GM21825 (cell line): Measurements from ENCODE around the gene PDZRN4.
"Not testable (repeated sequence)": the region's sequence is repeated elsewhere in the genome, so short reads cannot be mapped to it uniquely, and the experiment has no call there.

ENCODE experiments used
- ATAC-seq: cut with Tn5 transposase; IDR thresholded peaks from one replicate; pipeline ENCODE4 v1.9.1; 2021; ENCODE audit warnings: mild to moderate bottlenecking, moderate library complexity; ENCODE audit not compliant: unreplicated experiment

The PDZRN4 gene

DNA sequence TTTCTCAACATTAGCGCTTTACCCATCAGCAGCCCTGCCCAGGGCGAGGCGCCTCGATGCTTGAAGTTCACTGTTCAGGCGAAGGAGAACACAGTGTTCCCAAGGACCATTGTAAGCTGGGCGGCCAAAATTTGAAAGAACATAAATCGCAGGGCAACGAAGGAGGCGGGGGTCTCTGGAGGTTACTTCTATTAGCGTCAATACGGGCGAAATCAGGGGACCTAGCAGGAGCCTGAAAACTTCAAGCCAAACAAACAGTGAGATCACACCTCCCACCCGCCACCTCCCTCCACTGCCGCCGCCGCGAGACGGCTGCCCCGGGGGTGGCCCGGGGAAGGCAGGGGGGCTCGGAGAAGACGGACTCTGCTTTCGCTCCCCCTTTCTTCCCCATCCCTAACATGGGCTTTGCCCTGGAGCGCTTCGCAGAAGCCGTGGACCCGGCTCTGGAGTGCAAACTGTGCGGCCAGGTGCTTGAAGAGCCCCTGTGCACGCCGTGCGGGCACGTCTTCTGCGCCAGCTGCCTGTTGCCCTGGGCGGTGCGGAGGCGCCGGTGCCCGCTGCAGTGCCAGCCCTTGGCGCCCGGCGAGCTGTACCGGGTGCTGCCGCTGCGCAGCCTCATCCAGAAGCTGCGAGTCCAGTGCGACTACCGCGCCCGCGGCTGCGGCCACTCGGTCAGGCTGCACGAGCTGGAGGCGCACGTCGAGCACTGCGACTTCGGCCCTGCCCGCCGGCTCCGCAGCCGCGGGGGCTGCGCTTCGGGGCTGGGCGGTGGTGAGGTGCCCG, at the start of gene PDZRN4:
TSS of gene PDZRN4 (plus strand) at position 263 of the 783 bp plus-strand sequence.
- no peak for ATAC-seq

DNA sequence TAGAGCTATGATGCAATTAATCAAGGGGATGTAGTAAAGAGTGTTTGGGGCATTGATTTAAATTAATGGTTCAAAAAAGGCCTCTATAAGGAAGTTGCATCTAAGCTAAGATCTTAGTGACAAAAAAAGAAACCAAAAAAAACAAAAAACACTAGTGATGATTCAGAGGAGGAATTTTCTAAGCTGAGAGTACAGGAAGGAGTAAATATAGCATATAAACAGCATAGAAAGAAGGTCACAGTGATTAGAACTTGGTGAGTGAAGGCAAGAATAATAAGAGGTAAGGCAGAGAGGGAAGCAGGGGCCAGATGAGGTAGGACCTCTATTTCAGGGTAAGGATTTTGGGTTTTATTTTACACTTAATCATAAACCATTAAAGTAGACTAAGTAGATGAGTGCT, 48.0 kb upstream of the PDZRN4 start:
- no peak for ATAC-seq

DNA sequence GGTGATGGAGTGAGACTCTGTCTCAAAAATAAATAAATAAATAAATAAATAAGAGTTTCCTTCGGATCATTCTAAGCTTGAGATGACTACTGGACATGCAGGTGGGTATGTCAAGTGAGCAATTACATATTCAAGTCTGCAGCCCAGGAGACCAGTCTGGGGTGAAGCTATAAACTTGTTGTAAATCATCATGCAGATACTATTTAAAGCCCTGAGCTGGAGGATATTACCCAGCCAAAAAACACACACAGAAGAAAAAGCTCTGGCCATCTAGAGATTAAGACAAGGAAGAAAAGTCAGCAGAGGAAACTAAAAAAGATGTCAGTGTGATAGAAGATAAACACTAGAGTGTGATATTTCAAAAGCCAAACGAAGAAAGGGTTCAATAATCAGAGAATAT, 47.0 kb upstream of the PDZRN4 start:
- ATAC-seq = no peak

DNA sequence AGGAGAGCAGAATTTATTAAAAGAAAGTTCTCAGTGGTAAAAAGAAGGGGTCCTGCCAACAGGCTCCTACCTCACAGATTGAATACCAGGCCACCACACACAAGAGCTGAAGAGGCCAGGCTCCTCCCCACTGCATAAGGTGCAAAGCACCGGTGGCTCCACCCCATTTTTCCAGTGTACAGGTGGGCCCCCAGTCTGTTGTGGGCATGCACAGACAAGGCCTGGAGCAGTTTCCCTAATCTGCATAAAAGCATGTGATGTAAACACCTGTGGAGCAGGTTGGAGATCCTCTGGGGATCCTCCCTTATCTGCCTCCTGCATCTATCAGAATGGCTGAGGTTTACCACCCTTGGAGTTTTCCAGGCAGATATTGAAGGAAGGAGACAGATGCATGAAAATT, 45.7 kb upstream of the PDZRN4 start:
- no peak for ATAC-seq

DNA sequence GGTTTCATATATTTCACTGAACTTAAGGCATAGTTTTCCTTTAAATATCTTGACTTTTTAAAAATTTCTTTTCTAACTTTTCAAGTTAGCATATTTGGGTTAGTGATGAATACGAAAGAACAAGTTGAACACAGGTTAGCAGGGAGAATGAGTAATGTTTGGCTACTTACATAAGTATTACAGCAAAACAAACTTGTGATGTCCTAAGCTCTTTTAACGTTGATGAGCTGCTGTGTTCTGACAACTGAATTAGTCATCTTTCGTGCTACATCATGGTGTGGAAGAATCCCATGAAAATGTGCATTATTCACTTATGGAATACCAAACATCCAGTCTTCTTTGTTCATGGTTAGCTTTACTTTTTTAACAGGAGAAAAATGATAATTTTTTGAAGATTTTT, 36.3 kb upstream of the PDZRN4 start:
- ATAC-seq = no peak

DNA sequence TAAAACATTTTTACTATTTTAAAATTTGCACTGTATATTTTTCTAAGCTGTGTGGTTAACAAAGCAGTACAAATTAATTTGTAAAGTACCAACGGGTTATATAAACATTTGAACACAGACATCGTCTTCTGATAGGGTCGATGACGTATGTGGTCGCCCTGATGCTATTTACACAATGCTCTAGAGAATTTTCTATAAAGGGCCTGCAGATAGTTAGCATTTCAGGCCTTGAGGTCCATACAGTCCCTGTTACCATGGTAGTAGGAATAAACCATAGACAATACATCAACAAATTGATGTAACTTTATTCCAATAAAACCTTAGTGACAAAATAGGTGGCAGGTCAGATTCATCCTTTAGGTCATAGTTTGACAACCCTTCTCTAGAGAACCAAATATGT, 25.7 kb upstream of the PDZRN4 start:
- no peak for ATAC-seq

DNA sequence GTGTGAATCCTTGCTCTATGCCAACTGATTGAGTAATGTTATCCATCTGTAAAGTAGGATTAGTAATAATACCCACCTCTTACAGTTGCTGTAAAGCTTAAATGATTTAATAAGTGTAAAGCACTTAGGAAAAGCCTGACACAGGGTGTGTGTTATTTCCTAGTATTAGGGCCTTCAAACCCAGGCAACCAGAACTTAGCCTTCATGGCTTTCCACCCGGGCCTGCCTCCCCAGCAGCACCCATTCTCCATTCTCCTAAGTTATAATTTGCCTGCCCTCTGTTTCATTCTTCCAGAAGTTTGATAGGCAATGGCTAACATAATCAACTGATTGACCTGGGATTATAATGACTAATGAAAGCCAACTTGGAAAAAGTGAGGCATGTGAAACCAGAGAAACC, 20.4 kb upstream of the PDZRN4 start:
- ATAC-seq = no peak

DNA sequence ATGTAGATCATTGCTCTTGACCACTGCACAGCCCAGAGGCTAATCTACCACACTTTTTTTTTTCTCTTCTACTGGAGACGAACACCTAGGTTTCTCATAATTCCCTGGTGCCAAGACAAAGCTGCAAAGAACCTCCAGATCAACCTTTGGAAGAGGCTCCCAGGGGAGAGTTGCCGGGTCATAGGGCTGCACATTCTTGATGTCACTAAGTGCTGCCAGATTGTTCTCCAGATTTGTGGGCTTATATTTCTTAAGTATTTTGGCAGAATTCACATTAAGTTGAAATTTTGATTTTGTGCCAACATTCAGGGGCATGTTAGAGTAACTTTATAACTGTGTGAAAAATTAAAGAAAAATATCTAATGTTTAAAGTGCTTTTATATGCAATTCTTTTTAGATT, 13.5 kb upstream of the PDZRN4 start:
- ATAC-seq = no peak

DNA sequence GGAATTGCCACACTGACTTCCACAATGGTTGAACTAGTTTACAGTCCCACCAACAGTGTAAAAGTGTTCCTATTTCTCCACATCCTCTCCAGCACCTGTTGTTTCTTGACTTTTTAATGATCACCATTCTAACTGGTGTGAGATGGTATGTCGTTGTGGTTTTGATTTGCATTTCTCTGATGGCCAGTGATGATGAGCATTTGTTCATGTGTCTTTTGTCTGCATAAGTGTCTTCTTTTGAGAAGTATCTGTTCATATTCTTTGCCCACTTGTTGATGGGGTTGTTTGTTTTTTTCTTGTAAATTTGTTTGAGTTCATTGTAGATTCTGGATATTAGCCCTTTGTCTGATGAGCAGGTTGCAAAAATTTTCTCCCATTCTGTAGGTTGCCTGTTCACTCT, 8.6 kb upstream of the PDZRN4 start:
- ATAC-seq = not testable (repeated sequence)

DNA sequence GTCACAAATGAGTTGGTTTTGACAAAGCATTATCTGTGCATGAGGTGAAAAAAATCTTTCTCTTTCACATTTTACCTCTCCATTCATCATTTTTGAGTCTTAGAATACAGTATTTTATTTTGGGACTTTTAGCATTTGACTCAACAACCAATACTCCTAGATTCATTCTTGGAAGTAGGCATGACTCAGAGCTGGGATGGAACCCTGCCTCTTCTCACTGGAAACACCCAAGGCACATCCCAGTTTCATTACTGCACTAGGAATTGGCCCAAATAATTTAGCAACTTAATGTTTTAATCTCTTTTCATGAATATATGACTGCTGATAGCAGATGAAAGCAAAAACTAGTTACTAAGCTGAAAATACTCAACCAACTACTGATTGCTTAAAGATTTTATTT, 3.3 kb upstream of the PDZRN4 start:
- no peak for ATAC-seq

DNA sequence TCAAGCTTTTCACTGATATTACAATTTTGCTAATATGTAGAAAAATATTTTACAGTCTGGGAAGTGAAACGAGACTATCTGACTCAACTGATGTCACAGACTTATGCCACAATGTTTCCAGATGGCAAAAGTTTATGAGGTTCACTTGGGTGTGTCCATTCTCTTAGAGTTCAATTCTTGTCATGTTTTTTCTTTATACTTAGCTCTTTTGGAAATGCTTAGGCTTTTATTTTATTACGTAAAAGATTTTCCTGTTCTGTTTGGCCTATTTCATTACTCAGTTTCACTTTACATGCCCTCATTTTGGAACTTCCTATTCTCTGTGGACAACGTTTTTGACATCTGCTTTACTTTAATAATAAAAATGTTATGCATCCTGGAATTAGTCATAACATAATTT, 2.1 kb upstream of the PDZRN4 start:
- ATAC-seq = no peak

DNA sequence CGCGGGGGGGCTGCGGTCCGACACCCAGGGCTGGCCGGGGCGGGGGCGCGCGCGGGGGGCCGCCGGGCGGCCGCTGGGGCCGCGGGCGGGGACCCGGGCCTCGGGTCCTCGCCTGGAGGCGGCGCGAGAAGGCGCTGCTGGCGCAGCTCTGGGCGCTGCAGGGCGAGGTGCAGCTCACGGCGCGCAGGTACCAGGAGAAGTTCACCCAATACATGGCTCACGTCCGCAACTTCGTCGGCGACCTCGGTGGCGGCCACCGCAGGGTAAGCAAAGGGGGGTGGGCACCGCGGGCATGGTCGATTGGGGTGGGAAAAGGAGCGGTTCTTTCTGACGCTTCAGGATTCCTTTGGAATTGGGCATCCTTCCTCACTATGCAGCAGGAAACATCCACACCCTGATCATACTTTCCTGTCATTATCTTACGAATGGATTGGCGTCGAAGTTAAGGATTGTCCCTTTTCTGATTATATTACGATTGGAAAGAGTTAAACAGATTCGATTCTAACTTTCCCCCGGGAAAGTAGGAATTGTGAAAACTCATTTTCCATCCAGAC, 798 bp downstream of the PDZRN4 start:
- ATAC-seq = no peak

DNA sequence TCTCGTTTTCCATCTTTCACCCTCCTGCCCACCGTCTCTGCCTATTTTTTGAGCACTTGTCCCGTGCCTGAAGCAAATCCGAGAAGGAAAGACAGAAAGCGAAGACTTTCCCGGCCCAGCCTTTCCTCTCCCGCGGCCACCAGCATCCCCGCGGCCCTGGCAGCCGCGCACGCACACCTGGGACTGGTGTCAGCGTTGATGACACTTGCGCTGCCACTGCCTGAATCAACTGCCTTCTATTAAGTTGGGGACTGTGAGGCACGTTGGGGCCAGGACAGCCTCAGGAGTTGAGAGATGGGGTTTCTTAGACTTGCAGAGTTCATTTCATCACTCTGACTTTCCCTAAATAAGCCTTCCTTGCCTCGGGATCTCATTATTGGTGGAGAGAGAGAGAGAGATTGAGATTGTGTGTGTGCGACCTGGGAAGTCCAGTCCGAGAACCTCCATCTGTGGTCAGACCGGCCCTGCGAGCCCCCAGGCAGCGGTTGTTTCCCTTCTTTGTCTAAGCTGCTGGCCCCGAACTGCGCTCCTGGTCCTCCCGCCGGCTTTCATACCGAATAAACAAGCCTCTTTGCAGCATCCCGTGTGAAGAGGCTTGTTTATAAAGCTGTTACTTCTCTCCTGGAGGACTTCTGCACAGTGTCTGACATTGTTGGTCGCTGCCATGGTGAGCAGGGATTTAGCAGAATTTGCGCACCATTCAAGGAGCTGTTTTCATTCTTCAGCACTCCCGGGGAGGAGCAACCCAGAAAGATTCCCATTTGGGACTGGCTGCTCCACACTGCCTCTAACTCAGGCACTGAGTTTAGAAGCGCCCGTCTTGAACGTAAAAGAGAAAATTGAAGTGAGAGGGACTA, 1.5 kb downstream of the PDZRN4 start:
- no peak for ATAC-seq

DNA sequence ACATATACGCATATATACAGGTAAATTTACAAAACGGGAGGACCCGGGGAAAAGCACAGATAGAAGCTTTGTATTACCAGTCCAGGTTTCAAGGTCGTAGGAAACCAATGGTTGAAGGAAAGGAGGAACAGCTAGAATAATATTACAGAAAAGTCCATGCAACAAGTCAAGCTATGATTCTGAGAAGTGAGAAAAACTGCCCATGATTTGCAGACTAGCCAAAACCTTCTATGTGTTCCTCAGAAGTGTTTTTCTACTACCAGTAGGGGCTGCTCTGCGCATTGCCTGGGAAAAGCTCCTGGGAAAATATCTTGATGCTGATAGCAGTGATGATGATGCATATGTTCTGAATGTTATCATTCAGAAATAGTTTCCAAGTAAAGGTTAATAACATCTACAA, 2.2 kb downstream of the PDZRN4 start:
- no peak for ATAC-seq

DNA sequence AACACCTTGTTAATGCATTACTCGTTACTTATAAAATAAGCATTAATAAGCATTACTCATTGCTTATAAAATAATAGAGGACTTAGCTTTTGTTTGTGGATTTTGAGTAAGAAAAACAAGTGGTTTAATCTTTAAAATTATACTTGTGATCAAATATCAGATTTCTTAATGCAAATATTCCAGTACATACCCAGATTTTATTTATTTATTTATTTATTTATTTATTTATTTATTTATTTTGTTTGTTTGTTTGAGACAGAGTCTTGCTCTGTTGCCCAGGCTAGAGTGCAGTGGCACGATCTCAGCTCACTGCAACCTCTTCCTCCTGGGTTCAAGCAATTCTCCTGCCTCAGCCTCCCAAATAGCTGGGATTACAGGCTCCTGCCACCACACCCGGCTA, 3.4 kb downstream of the PDZRN4 start:
- ATAC-seq = not testable (repeated sequence)

DNA sequence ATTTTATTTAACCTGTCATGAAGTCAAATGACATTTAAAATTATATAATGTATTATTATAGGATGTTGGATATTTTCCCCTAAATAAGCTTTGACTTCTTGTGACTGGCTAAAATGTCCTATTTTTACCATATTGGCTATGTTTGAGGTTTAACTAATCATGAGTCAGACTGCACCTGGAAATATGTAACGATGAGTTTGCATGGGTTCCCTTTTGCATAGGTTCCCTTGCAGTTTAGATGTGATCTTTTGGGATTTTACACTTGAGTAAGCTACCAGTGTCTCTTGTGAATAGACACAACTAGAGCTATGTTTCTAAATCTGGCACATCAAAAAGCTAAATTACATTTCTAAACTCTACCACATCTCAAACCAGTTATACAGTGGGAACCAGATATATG, 5.2 kb downstream of the PDZRN4 start:
- ATAC-seq = no peak

DNA sequence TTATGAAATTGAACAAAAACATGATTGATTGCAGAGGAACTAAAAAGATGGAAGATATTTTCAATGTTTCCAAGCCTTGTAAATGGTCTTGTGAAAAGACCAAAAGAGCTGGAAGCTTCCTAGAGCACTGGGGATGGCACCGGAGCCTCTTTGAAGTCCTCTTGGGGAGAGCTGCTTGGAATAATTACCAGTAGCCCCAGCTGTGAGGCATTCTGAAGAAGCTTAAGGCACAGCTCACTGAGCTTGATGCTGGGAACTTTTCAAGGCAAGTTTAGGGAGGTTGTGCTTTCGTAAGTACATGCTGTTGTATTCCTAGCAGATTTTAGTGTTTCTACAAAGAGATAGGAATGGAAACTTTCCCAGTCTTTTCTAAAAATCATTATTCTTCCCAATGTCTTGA, 13.9 kb downstream of the PDZRN4 start:
- ATAC-seq = no peak

DNA sequence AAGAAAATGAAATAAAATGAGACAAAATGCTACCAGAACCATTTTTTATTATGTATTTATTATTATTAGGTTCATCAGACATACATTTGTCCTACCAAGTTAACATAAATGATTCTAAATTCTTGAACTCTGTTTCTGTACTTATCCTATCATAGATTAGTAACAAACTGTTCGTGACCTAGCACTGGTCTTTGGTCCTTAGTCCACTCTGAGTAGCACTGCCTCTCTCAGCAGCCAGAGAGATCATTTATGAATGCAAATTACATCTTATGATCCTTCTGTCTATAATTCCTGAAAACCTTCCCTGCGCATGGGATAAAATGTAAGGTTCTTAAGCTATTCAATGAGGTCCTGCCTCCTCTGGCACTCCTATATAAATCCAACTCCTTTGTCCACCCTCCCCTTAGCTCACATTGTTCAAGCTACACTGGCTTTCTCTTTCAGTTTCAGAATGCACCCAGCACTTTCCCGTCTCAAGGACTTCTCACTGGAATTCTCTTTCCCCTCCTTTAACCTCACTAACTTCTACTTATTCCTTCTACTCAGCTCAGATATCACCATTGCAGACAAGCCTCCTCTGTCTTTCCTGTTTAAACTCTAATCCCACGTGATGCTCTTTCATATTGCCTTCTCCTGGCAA, 17.1 kb downstream of the PDZRN4 start:
- ATAC-seq = no peak

DNA sequence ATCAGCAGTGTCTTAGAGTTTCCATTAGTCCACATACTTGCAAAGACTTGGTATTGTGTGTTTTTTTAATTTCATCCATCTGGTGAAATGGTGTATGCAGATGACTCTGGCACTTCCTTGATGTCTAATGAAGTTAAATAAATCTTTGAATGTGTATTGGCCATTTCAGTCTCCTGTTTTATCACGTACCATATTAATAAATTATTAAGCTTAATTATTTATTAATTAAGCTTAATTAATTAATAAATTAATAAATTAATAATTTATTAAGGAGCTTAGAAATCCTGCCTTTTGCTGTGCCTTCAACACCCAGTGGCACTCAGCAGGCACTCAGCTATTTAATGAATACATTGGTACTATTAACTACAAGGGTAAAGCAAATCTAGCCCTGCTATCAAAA, 18.2 kb downstream of the PDZRN4 start:
- ATAC-seq = no peak

DNA sequence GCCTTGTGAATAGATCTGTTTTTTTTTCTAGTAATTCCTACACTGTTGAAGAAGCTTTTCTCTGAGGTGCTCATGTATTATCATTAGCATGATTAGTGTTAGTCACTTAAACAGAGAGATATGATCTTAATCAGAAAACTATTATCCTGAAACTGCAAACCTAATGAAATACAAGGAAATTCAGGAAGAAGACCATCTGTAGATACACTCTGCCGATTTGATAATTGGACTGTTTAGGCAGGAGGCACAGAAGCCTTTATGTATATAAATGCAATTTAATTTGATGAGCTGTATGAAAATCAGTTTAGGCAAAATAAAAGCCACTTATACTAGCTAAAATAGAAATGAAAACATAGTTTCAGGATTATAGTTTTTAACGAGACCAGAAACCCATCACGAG, 23.3 kb downstream of the PDZRN4 start:
- no peak for ATAC-seq

DNA sequence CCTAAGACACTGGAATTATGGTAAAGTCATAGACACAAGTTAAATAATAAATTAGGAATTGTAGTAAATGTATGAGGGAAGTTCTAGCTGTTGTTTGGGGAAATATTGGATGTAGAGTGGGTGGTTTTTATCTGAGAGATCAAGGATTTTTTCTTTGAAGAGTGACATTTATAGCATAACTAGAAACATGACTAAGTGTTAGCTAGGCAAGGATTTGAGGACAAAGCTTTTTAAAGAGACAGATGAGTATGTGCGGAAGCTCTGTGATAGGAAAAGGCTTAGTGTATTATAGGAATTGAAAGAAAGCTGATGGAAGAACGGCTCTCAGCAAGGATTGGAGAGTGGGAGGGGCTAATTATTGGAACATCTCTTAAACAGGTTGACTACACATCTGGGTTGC, 24.5 kb downstream of the PDZRN4 start:
- ATAC-seq = no peak

DNA sequence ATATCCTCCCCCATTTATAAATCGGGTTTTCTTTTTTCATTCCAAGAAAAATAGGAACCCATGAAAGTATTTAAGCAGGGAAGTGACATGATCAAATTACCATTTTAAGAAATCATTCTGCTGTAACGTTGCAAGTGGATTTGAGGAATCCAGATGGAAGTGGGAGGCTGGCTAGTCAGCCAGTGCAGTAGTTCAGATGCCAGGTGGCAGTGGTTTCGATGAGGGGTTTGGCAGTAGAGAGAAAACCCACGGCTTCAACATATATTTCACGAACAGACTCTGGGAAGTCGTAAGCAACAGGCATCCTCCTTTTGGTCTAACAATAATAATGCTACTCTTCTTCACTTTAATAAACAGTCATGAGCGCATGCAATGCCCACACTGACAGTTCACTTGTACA, 25.0 kb downstream of the PDZRN4 start:
- ATAC-seq = no peak
